CD4-positive, alpha-beta T cell (primary cell): ENCODE data around the gene HOXC9. TPM values are rescaled to one million over a fixed set of nuclear protein-coding genes. Genes with fewer than 3 reads are reported as not detected.

Source experiments
- ATAC-seq: fragments of 200-7000 bp; cut with Tn5 transposase; one replicate; pipeline ENCODE4 v1.10.0; 2022; ENCODE audit warnings: mild to moderate bottlenecking; ENCODE audit not compliant: poor library complexity
- CTCF ChIA-PET: fragments of 350-600 bp; sonication (Branson Sonifier 250); formaldehyde crosslinking; loops from one replicate; lab custom pipeline; 2021; ENCODE audit warnings: antibody characterized with exemption, inconsistent platforms; lab: Charles Lee
- POLR2A ChIA-PET: fragments of 350-600 bp; sonication (Branson Sonifier 250); formaldehyde crosslinking; loops from one replicate; lab custom pipeline; 2021; ENCODE audit warnings: antibody characterized with exemption, inconsistent platforms; lab: Charles Lee
- DNase-seq, 14 experiments: peaks; one replicate each; pipeline ENCODE4 v3.0.0-alpha.2; 2013 to 2020; ENCODE audit warnings: mixed read lengths in 2 of 14
- H3K27ac ChIP-seq, 2 donors: one replicate each; pipeline versions ENCODE4 v1.5.1 to v1.7.0; 2013; ENCODE audit warnings: low read length in 2 of 2, low read depth in 1 of 2, mild to moderate bottlenecking in 1 of 2
- H3K27me3 ChIP-seq, 2 experiments: 1 replicate in 1 of 2; 2 replicates in 1 of 2; pipeline versions ENCODE4 v1.6.1 to v1.7.0; 2013; ENCODE audit warnings: low read length in 2 of 2, control low read depth in 1 of 2, mild to moderate bottlenecking in 1 of 2, moderate library complexity in 1 of 2; ENCODE audit not compliant: insufficient read depth in 2 of 2, control insufficient read depth in 1 of 2
- H3K36me3 ChIP-seq: one replicate; pipeline ENCODE4 v1.6.1; 2013; ENCODE audit warnings: low read length, control low read depth; ENCODE audit not compliant: insufficient read depth
- H3K4me1 ChIP-seq: one replicate; pipeline ENCODE4 v1.6.1; 2013; ENCODE audit warnings: low read length, control low read depth; ENCODE audit not compliant: insufficient read depth
- H3K4me3 ChIP-seq: one replicate; pipeline ENCODE4 v1.5.1; 2013; ENCODE audit warnings: mild to moderate bottlenecking, low read length, moderate library complexity
- H3K9me3 ChIP-seq, 2 experiments: 1 replicate in 1 of 2; 2 replicates in 1 of 2; pipeline versions ENCODE4 v1.6.1 to v1.7.0; 2013; ENCODE audit warnings: low read length in 2 of 2, mild to moderate bottlenecking in 2 of 2, control low read depth in 1 of 2, moderate library complexity in 1 of 2; ENCODE audit not compliant: control insufficient read depth in 1 of 2, insufficient read depth in 1 of 2
- H3K27ac Mint-ChIP-seq: one replicate; pipeline ENCODE4 v1.8.0; 2020; ENCODE audit warnings: mixed read lengths
- H3K27me3 Mint-ChIP-seq: one replicate; pipeline ENCODE4 v1.8.0; 2021; ENCODE audit warnings: mixed read lengths
- H3K36me3 Mint-ChIP-seq: one replicate; pipeline ENCODE4 v1.8.0; 2021; ENCODE audit warnings: low read depth, mixed read lengths
- H3K4me1 Mint-ChIP-seq: one replicate; pipeline ENCODE4 v1.8.0; 2021; ENCODE audit warnings: low read depth, mixed read lengths
- H3K4me3 Mint-ChIP-seq: one replicate; pipeline ENCODE4 v1.8.0; 2020; ENCODE audit warnings: mild to moderate bottlenecking, mixed read lengths
- H3K9me3 Mint-ChIP-seq: one replicate; pipeline ENCODE4 v1.8.0; 2020; ENCODE audit warnings: mixed read lengths
- intact Hi-C, 2 experiments: fragments of 100-400 bp; cut with DNase I in 1 of 2; cut with micrococcal nuclease in 1 of 2; formaldehyde crosslinking; loops; one replicate each; pipeline versions ENCODE4 v1.15.1 to v1.9.0; 2023 to 2025; cut with DNase I, micrococcal nuclease
- total RNA-seq, 174 experiments: library from RNA in 2 of 174; stranded (reverse) in 2 of 174; gene quantifications; one replicate each; pipeline ENCODE4 v1.2.3 and lab custom pipeline; 2021 to 2026
- TF ChIP-seq, protein P1 (sequence below): fragments of 200-600 bp; IDR thresholded peaks from one replicate; pipeline ENCODE4 v1.8.0; 2022; ENCODE audit warnings: antibody characterized with exemption, mild to moderate bottlenecking

Gene HOXC9
- total RNA-seq, 2 experiments from 2014 or later: not detected

DNA sequence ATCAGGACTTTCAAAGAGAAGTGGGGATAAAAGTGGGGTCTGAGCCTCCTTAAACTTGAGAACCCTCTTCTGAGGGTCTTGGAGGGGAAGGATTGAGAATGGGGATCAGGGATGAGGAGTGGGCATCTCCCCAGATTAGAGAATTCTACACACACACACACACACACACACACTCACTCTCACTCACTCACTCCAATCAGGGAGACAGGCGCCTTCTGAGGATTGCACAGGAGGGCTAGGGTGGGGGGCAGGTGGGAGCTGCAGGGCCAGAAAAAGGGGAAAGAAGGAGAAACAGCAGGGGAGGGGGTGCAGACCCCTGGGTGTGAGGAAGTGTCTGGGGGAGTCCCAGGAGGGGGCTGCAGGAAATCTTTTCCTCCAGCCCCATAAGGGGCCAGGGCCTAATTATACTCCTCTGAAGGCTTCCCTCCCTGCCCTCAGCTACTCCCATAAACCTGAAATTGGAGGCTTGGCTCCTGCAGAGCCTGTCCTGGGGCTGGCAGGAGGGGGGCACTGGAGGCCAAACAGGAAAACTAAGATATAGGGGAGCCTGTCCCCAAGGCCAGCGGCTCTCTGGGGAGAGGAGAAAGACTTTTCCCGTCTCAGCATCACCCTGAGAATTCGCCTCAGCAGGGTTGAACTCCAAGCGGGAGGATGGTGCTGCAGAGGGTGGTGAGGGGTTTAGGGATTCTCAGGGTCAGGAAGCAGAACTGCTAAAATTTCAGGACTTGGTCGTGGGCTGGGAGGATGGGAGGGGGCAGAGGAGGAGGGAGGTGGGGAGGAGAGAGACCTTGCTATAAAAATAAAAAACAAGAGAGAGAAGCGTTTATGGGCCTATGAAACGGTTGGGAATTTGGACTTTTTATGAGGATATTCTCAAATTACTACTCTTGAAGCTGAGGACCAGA lies 1.6 kb downstream of the HOXC9 start:
- CTCF ChIA-PET: interaction anchor here (0.6 to 2.0 kb wide), 2 partner anchors 190 to 206 kb away, joined by 3 to 7 read pairs; no protein-coding TSS in a partner anchor
- TF ChIP-seq, protein P1, sequence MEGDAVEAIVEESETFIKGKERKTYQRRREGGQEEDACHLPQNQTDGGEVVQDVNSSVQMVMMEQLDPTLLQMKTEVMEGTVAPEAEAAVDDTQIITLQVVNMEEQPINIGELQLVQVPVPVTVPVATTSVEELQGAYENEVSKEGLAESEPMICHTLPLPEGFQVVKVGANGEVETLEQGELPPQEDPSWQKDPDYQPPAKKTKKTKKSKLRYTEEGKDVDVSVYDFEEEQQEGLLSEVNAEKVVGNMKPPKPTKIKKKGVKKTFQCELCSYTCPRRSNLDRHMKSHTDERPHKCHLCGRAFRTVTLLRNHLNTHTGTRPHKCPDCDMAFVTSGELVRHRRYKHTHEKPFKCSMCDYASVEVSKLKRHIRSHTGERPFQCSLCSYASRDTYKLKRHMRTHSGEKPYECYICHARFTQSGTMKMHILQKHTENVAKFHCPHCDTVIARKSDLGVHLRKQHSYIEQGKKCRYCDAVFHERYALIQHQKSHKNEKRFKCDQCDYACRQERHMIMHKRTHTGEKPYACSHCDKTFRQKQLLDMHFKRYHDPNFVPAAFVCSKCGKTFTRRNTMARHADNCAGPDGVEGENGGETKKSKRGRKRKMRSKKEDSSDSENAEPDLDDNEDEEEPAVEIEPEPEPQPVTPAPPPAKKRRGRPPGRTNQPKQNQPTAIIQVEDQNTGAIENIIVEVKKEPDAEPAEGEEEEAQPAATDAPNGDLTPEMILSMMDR: no peak
- Mint-ChIP-seq H3K36me3 (no peaks in the 10 kb centered on the region), H3K27ac (no peak overlapping the region), H3K9me3 (no peaks in the 10 kb centered on the region), H3K27me3 (peaks cover 100% of the 10 kb centered on the region), H3K4me3 (peak overlapping the region; percentile 11), H3K4me1 (peaks cover 42% of the 10 kb centered on the region)
- peaks cover 0 to 59% of the 10 kb centered on the region in 2 experiments for H3K9me3 ChIP-seq
- peaks cover 95 to 98% of the 10 kb centered on the region in 2 experiments for H3K27me3 ChIP-seq
- no peaks in the 10 kb centered on the region for H3K36me3 ChIP-seq
- no peak overlapping the region for H3K27ac ChIP-seq
- no peak for ATAC-seq
- DNase-seq: no peak
- intact Hi-C loops: loop anchor here in 1 of 2 experiments (10.0 kb wide), 1 partner anchor 363 kb away; the partner anchor contains the start of gene GPR84
- H3K4me1 ChIP-seq: peaks cover 53% of the 10 kb centered on the region
- H3K4me3 ChIP-seq: no peak overlapping the region
- POLR2A ChIA-PET: no interaction called here

DNA sequence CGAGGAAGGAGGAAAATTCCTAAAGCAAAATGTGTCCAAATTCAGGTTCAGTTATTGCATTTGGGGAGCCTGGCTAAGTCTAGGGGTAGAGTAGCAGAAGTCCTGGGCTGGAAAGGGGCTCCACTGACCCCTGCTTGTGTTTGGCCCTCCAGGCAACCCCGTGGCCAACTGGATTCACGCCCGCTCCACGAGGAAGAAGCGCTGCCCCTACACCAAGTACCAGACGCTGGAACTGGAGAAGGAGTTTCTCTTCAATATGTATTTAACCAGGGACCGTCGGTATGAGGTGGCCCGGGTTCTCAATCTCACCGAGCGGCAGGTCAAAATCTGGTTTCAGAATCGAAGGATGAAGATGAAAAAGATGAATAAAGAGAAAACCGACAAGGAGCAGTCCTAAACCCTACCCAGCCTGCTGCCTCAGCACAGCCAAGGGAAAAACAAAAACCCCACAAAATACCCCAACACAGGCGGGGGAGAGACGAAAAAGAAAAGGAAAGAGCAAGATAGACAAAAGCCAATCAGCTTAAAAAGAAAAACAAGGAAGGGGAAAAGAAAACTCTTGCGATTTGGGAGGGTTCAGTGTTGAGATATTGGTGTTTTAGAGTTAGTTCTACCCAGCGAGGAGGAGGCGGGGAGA lies 2.4 kb downstream of the HOXC9 start:
- ChIA-PET CTCF (interaction anchor here (2.7 kb wide), 1 partner anchor 199 kb away, joined by 14 read pairs; no protein-coding TSS in a partner anchor), POLR2A (no interaction called here)
- Histone ChIP-seq H3K36me3 (no peaks in the 10 kb centered on the region), H3K9me3 (peaks cover 0 to 56% of the 10 kb centered on the region in 2 experiments), H3K27me3 (peaks cover 95 to 98% of the 10 kb centered on the region in 2 experiments), H3K27ac (no peak overlapping the region), H3K4me3 (no peak overlapping the region), H3K4me1 (peaks cover 49% of the 10 kb centered on the region)
- TF ChIP-seq, protein P1: no peak
- ATAC-seq (no peak), DNase-seq (no peak)
- H3K4me3 Mint-ChIP-seq: no peak overlapping the region
- no peaks in the 10 kb centered on the region for H3K36me3 Mint-ChIP-seq
- no peak overlapping the region for H3K27ac Mint-ChIP-seq
- H3K9me3 Mint-ChIP-seq: no peaks in the 10 kb centered on the region
- H3K27me3 Mint-ChIP-seq: peaks cover 100% of the 10 kb centered on the region
- intact Hi-C loops: loop anchor here in 1 of 2 experiments (10.0 kb wide), 1 partner anchor 362 kb away; the partner anchor contains the start of gene GPR84
- H3K4me1 Mint-ChIP-seq: peaks cover 39% of the 10 kb centered on the region

- Mint-ChIP-seq H3K36me3 (no peaks in the 10 kb centered on the region), H3K27ac (no peak overlapping the region), H3K9me3 (no peaks in the 10 kb centered on the region), H3K4me3 (no peak overlapping the region), H3K27me3 (peaks cover 100% of the 10 kb centered on the region), H3K4me1 (peaks cover 35% of the 10 kb centered on the region)
- Histone ChIP-seq H3K9me3 (peaks cover 0 to 53% of the 10 kb centered on the region in 2 experiments), H3K36me3 (no peaks in the 10 kb centered on the region), H3K27ac (no peak overlapping the region), H3K4me3 (no peak overlapping the region), H3K27me3 (peaks cover 95 to 98% of the 10 kb centered on the region in 2 experiments), H3K4me1 (peaks cover 43% of the 10 kb centered on the region)
- ATAC-seq: no peak
- ChIA-PET CTCF (interaction anchor here (1.2 to 2.7 kb wide), 2 partner anchors 198 to 211 kb away, joined by 3 to 14 read pairs; no protein-coding TSS in a partner anchor), POLR2A (no interaction called here)
- intact Hi-C loops: loop anchor here in 1 of 2 experiments (10.0 kb wide), 1 partner anchor 362 kb away; the partner anchor contains the start of gene GPR84
- DNase-seq: no peak
- TF ChIP-seq, protein P1: no peak
These were observed 3.0 kb downstream of the HOXC9 start for GRCh38 chr12:54002915-54003389.
